ENCODE measurements around the gene ARFGAP2. TPM values are rescaled to one million over a fixed set of nuclear protein-coding genes. Genes with fewer than 3 reads are reported as not detected.

The ARFGAP2 gene
- total RNA-seq, 1 experiment from 2014 or later, result 122 TPM

DNA sequence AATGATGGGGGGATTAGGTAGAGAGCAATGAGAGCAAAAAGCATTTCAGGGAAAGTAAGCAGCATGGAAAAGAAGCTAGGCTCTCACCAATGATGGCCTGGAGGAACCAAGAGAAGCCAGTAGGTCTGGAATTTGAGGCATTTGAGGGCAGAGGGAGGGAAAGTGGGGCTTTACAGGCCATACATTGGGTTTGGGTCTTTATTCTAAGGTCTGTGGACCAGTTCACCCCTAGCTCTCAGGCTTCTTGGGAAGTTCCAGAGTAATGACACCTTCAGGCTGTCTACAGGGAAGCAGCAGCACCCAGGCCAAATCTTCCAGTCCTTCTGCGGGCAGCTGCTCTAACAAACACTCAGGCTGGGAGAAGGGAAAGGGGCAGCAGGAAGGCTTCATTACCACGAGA lies 29.4 kb downstream of the ARFGAP2 start:
- ChIA-PET POLR2A (ENCODE audit: unreplicated experiment) (no interaction called here), CTCF (interaction anchor here (0.6 kb wide), 1 partner anchor 265 kb away, joined by 3 read pairs; no protein-coding TSS in a partner anchor)
- H3K27me3 ChIP-seq (ENCODE audit: insufficient read depth, low read depth), result no peaks in the 10 kb centered on the region
- H3K27ac ChIP-seq, result no peak overlapping the region
- H3K36me3 ChIP-seq (ENCODE audit: low read depth), result no peaks in the 10 kb centered on the region
- DNase-seq, result no peak
- H4K20me1 ChIP-seq (ENCODE audit: insufficient read depth), result no peaks in the 10 kb centered on the region; the same call in 1 of the 2 replicates
- intact Hi-C loops (cut with micrococcal nuclease; ENCODE audit: unreplicated experiment), result no loop called here
- H3K4me2 ChIP-seq, result no peak overlapping the region
- H3K9me2 ChIP-seq (ENCODE audit: insufficient read depth), result no peaks in the 10 kb centered on the region
- no peaks in the 10 kb centered on the region for H3K79me2 ChIP-seq (ENCODE audit: low read depth)
- H3K9me3 ChIP-seq (ENCODE audit: insufficient read depth, low read depth), result no peaks in the 10 kb centered on the region
- H2AFZ ChIP-seq, result no peak overlapping the region
- peaks cover 3% of the 10 kb centered on the region; the same call in 1 of the 2 replicates for H3F3A ChIP-seq (ENCODE audit: insufficient read depth, low read depth)
- no TSS peak for BruUV-seq (replicated peaks)
- H3K4me3 ChIP-seq, result no peak overlapping the region
- H3K4me1 ChIP-seq (replicated peaks; ENCODE audit: insufficient read depth), result 0 out of 2 replicates have a peak, but pooled peaks cover 9% of the 10 kb centered on the region
- no peak for TF ChIP-seq EZH2 (IDR thresholded peaks at IDR 0.05; ENCODE audit: low read depth)

DNA sequence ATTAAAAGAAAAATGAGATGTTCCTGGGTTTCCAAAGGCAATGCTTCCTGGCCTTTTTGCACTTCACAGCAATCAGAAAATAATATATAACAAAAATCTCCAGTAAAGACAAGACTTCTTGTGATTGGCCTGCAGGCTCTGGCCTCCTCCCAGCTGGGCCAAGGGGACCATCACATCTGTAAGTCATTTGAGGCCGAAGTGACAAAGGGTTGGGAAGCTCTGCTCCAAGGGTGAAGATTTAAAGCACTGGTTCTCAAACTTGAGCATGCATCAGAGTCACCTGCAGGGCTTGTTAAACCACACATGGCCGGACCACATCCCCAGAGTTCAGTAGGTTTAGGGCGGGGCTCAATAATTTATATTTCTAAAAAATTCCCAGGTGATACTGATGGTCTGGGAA lies 32.1 kb downstream of the ARFGAP2 start:
- no peak overlapping the region for H2AFZ ChIP-seq
- CTCF ChIA-PET, result no interaction called here
- H3K79me2 ChIP-seq (ENCODE audit: low read depth), result no peaks in the 10 kb centered on the region
- intact Hi-C loops (cut with micrococcal nuclease; ENCODE audit: unreplicated experiment), result no loop called here
- no peaks in the 10 kb centered on the region for H3K9me3 ChIP-seq (ENCODE audit: insufficient read depth, low read depth)
- H3K36me3 ChIP-seq (ENCODE audit: low read depth), result no peaks in the 10 kb centered on the region
- H3K27me3 ChIP-seq (ENCODE audit: insufficient read depth, low read depth), result no peaks in the 10 kb centered on the region
- H3K27ac ChIP-seq, result no peak overlapping the region
- DNase-seq, result no peak
- no TSS peak for BruUV-seq (replicated peaks)
- H3K4me2 ChIP-seq, result no peak overlapping the region
- no peaks in the 10 kb centered on the region; the same call in 1 of the 2 replicates for H4K20me1 ChIP-seq (ENCODE audit: insufficient read depth)
- H3F3A ChIP-seq (ENCODE audit: insufficient read depth, low read depth), result peaks cover 3% of the 10 kb centered on the region; the same call in 1 of the 2 replicates
- H3K9me2 ChIP-seq (ENCODE audit: insufficient read depth), result no peaks in the 10 kb centered on the region
- POLR2A ChIA-PET (ENCODE audit: unreplicated experiment), result no interaction called here
- TF ChIP-seq EZH2 (IDR thresholded peaks at IDR 0.05; ENCODE audit: low read depth), result no peak
- TF ChIP-seq, protein P1, sequence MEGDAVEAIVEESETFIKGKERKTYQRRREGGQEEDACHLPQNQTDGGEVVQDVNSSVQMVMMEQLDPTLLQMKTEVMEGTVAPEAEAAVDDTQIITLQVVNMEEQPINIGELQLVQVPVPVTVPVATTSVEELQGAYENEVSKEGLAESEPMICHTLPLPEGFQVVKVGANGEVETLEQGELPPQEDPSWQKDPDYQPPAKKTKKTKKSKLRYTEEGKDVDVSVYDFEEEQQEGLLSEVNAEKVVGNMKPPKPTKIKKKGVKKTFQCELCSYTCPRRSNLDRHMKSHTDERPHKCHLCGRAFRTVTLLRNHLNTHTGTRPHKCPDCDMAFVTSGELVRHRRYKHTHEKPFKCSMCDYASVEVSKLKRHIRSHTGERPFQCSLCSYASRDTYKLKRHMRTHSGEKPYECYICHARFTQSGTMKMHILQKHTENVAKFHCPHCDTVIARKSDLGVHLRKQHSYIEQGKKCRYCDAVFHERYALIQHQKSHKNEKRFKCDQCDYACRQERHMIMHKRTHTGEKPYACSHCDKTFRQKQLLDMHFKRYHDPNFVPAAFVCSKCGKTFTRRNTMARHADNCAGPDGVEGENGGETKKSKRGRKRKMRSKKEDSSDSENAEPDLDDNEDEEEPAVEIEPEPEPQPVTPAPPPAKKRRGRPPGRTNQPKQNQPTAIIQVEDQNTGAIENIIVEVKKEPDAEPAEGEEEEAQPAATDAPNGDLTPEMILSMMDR (conservative IDR thresholded peaks at IDR 0.05), result no peak
- 0 out of 2 replicates have a peak, but pooled peaks cover 9% of the 10 kb centered on the region for H3K4me1 ChIP-seq (replicated peaks; ENCODE audit: insufficient read depth)
- H3K4me3 ChIP-seq, result no peak overlapping the region

DNA sequence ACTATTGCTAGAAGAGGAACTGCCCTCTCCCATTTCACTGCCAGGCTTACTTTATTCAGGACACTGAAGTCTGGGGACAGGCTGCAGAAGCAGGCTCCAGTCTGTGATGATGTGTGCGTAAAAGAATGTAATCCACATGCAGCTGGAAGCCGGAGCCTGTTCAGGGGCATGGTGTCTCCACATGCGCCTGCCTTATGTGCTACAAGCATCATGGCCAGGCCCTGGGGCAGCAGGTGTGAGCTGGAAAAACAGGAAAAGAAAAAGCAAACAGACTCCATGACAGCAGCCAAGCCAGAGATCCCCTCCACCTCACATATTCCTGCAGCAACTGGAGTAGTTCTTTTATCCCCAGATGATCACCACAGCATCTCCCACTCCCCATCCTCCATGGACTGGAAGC lies 33.4 kb downstream of the ARFGAP2 start:
- POLR2A ChIA-PET (ENCODE audit: unreplicated experiment), result interaction anchor here (0.6 to 0.7 kb wide), 2 partner anchors 18 to 152 kb away, joined by 3 to 4 read pairs; no protein-coding TSS in a partner anchor
- Histone ChIP-seq H3K4me2 (no peak overlapping the region), H3K4me1 (replicated peaks; ENCODE audit: insufficient read depth) (0 out of 2 replicates have a peak, but pooled peaks cover 9% of the 10 kb centered on the region), H3K79me2 (ENCODE audit: low read depth) (no peaks in the 10 kb centered on the region), H3K27ac (no peak overlapping the region), H3K36me3 (ENCODE audit: low read depth) (no peaks in the 10 kb centered on the region), H4K20me1 (ENCODE audit: insufficient read depth) (no peaks in the 10 kb centered on the region; the same call in 1 of the 2 replicates), H2AFZ (no peak overlapping the region), H3F3A (ENCODE audit: insufficient read depth, low read depth) (peaks cover 3% of the 10 kb centered on the region; the same call in 1 of the 2 replicates), H3K9me2 (ENCODE audit: insufficient read depth) (no peaks in the 10 kb centered on the region), H3K4me3 (no peak overlapping the region), H3K27me3 (ENCODE audit: insufficient read depth, low read depth) (no peaks in the 10 kb centered on the region), H3K9me3 (ENCODE audit: insufficient read depth, low read depth) (no peaks in the 10 kb centered on the region)
- TF ChIP-seq EZH2 (IDR thresholded peaks at IDR 0.05; ENCODE audit: low read depth), result no peak
- TF ChIP-seq, protein P1 (conservative IDR thresholded peaks at IDR 0.05), result no peak
- CTCF ChIA-PET, result interaction anchor here (0.5 kb wide), 1 partner anchor 282 kb away, joined by 4 read pairs; no protein-coding TSS in a partner anchor
- intact Hi-C loops (cut with micrococcal nuclease; ENCODE audit: unreplicated experiment), result no loop called here
- BruUV-seq (replicated peaks), result no TSS peak
- peak; percentile 61 to 75 for DNase-seq
